Left cardiac atrium (tissue), 4 donors: ENCODE measurements around the gene CCDC13. TPM values are rescaled to one million over a fixed set of nuclear protein-coding genes. Genes with fewer than 3 reads are reported as not detected.

Experiments
- ATAC-seq, 2 donors: fragments of 200-7000 bp; cut with Tn5 transposase; one replicate each; pipeline ENCODE4 v1.9.1; 2020; ENCODE audit warnings: mild to moderate bottlenecking in 2 of 2, moderate library complexity in 2 of 2
- DNase-seq: peaks from one replicate; pipeline ENCODE4 v3.0.0-alpha.2; 2020
- intact Hi-C, 2 donors: fragments of 100-400 bp; cut with DNase I; formaldehyde crosslinking; loops; one replicate each; pipeline versions ENCODE4 v1.14.1 to v1.15.1; 2022 to 2023
- total RNA-seq, 2 donors: library from RNA; stranded (reverse); fragmentation: NEBNext Ultra II Directional; extraction: Animal tissue kit (Norgen Biotek cat#: 25700); gene quantifications; one replicate each; pipeline ENCODE4 v1.2.1, GENCODE V29; 2021
- donor health status: DM: no; HTN: yes; CAD: no.
- donor health status: DM: no; HTN: yes; CAD: no; lungs with severe emphysema.
- donor health status: DM: yes; HTN: yes; CAD: no.
- donor health status: Dilated cardiomyopathy.

CCDC13 gene
- total RNA-seq, 2 donors from 2014 or later = 1.0 TPM; not detected in 1

DNA sequence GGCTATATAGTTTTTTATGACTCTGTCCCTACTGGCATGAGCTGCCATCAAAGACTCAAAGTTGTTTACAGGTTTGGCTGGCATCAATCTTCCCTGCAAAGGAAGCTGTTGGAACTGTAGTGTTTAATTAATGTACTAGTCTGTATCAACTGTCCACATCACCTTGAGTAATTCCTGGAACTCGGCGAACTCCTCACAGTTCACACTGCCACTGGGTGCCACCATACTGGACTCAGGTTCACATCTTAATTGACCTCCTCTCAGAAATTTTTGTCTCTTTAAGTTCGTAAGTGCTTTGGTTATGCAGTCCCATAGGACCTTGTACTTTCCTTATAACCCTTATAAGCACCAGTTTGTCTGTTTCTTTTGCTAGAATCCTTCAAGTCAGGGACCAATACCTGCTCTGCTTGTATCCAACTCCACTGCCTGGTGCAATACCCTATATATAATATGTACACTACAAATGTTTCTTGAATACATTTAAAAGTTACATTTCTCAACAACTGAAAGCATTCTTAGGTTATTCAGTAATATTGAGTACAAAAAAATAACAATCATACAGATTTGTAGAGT, 28.1 kb upstream of the CCDC13 start:
- intact Hi-C loops = no loop called here
- DNase-seq (no peak), ATAC-seq (no peak)

DNA sequence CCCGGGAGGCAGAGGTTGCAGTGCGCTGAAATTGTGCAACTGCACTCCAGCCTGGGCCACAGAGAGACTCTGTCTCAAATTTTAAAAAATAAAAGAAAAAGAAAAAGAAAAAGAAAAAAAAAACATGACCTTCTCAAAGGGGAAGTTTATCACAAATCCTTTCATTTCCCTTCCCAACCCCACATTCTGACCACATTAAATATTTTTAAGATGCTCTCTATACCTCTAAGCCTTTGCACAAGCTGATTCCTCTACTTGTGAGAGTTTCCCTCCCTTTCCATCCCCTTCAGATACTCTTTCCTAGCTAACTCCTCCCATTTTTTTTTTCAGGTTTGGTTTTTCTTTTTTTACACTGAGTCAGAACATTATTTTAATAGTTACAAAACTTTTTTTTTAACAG, 27.2 kb upstream of the CCDC13 start:
- intact Hi-C loops = no loop called here
- no peak for ATAC-seq
- DNase-seq = no peak

DNA sequence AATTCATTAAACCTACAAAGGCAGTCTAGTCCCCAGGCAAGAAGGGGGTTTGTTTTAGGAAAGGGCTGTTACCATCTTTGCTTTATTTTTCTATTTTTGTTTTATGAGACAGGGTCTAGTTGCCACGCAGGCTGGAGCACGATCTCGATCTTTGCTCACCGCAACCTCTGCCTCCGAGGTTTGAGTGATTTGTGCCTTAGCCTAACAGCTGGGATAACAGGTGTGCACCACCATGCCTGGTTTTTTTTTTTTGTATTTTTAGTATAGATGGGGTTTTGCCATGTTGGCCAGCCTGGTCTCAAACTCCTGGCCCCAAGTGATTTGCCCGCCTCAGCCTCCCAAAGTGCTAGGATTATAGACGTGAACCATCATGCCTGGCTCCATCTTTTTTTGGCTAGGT, 26.3 kb upstream of the CCDC13 start:
- DNase-seq (no peak), ATAC-seq (no peak)
- intact Hi-C loops = no loop called here

DNA sequence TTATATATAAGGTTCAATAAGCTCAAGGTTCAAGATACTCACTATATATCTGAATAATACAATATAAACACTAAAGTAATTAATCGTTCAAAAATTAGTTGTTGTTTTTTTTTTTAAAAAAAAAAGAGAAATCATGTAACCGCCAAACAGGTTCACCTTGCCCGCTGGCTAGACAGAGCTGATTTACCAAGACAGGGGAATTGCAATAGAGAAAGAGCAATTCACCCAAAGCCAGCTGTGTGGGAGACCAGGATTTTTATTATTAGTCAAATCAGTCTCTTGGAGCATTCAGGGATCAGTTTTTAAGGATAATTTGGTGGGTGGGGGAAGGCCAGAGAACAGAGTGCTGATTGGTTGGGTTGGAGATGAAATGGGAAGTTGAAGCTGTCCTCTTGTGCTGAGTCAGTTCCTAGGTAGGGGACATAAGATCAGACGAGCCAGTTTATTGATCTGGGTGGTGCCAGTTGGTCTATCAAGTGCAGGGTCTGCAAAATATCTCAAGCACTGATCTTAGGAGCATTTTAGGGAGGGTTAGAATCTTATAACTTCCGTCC, 23.4 kb upstream of the CCDC13 start:
- intact Hi-C loops = no loop called here
- ATAC-seq = no peak

DNA sequence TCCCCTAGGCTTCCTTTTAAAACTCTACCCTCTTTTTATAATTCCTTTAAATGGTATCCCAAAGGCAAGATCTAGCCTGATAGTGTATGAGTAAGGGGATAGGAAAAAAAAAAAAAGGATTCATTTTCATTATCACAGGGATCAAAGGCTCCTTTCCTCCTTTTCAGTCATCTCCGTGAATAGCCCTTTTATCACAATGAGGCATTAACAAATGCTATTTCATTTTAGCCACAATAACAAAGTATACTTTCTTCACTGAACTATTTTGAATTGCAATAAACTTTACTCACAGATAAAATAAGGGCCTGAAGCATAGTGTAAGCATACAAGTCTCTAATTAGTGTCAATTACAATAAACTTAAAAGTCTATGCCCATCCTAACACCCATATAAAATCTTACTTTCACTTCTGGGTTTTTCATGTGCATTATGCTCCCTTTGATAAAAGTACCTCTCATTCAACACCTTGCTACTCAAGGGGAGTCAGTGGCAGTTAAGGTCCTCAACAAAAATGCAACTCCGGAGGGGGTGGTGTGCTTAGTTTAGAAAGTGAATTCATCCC, 22.6 kb upstream of the CCDC13 start:
- ATAC-seq (no peak), DNase-seq (no peak)
- intact Hi-C loops = no loop called here

More for the DNA sequence above, 23.4 kb upstream of the CCDC13 start:
- DNase-seq = no peak

DNA sequence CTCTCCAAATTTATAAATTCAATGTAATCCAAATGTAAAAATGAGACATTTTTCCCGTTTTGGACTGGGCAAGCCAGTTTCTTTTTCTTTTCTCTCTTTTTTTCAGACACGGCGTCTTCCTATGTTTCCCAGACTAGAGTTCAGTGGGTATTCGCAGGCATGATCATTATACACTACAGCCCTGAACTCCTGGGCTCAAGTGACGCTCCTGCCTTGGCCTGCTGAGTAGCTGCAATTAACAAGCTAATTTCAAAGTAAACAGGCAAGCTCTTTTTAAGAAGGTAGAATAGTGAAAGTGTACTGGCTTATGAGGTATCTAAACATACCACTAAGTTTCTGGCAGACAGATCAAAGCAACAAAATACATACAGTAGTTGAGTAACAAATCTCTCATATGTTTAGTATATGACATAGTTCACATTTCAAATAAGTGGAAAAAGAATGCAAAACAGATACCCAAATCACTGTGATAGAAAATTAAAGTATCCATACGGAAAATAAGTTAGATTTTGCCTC, 17.7 kb upstream of the CCDC13 start:
- no peak for ATAC-seq
- intact Hi-C loops = no loop called here

DNA sequence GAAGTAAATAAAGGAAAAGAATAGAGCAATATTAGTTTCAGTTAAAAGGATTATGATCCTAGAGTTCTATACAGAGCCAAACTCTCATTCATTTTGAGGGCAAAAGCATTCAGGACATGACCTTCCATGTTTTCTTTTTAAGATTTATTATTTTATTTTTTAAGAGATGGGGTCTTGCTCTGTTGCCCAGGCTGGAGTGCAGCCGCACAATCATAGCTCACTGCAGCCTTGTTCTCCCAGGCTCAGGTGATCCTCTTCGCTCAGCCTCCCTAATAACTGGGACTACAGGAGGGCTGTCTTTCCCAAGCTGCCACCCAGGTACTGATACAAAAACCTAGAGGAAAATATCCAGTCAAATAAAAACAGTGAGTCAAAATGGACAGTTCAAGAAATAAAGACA, 13.6 kb upstream of the CCDC13 start:
- DNase-seq (no peak), ATAC-seq (no peak)
- intact Hi-C loops = no loop called here

More for the DNA sequence above, 17.7 kb upstream of the CCDC13 start:
- no peak for DNase-seq

DNA sequence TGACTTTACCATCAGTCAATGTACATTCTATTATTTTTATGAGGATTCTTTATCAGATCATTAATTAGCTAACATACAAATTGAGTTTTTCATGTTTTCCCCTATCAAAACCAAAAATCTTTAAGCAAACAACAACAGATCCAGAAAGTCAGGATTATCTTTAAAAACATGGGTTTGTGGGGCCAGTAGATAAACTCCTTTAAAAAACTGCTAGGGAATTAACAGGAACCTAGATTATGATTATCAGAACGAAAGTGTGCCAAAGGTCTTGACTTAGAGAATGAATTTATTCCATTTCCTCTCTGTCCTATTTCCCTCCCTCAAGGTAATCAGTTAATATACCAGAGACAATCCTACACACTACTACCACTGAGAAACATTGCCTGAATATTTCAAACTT, 13.2 kb upstream of the CCDC13 start:
- no peak for ATAC-seq
- no peak for DNase-seq

DNA sequence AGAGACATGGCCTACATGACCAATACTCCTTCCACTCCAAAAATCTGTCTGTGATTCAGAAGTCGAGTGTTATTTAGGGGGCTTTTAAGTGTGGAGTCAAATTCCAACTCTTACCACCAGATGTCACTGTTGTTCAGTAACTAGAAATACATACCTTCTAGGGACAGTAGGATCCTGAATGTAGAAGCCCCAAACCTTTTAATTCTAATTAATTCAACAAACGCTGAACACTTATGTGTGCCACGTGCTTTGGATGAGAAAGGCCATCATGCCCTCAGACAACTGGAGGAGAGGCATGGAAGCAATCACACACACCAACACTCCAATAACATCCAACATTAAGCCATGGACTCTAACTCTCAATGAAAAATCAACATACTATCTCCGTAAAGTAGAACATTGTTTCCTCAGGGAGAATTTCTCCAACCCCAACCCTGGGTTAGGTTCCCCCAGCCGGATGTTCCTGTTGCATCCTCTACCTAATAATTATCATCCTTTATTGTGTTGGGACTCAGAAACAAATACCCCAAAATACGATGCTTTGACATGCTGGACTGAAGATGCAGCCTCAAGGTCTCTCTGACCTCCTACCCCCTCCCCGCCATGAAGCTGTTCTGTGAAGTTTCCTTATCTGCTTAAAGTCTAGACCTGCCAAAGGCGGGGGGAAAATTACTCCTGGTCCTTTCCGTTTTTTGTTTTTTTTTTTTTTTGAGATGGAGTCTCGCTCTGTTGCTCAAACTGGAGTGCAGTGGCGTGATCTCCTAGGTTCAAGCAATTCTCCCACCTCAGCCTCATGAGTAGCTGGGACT, 8.0 kb upstream of the CCDC13 start:
- DNase-seq = no peak
- intact Hi-C loops = loop anchor here (2.0 kb wide), 2 partner anchors 58 to 100 kb away; no protein-coding TSS in a partner anchor
- peak; percentile 71 to 76 for ATAC-seq

More for the DNA sequence above, 13.2 kb upstream of the CCDC13 start:
- intact Hi-C loops = no loop called here

DNA sequence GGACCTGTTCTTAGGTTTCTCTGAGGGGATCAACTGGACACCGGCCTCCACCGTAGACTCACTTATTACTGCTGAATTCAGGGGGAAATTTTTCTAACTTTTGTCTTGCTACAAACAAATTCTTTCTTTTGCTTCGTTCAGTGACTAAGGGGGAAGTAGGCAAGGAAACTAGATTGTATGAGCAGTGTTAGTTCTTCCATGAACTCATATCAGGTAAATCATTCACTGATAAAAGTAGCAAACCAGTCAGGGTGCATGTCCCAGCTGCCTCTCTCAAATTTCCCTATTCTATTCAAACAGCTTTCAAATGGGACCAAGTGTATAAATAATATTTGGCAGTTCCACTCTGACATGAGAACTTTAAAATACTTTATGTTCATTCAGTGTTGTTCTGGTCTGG, 7.3 kb upstream of the CCDC13 start:
- intact Hi-C loops = loop anchor here (2.0 kb wide), 2 partner anchors 58 to 100 kb away; no protein-coding TSS in a partner anchor
- DNase-seq = no peak
- no peak for ATAC-seq

DNA sequence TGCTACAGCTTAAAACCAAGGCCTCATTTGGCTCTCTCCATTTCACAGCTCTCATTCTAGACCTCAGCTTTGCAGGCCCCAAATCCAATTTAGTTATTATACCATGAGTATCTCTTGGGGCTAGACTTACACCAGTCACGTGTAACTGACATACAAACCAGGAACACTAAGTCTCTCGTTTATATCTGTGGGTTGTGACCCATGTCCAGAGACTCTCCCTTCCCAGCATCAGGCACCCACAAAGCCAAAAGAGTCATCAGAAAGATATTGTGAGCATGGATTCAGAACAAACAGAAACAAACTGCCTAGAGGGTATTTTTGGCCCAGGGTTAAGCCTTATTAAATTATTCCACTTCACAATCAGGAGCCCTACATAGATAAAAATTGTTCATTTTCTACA, 5.6 kb upstream of the CCDC13 start:
- ATAC-seq = peak in 1 of 2 donors; percentile 44
- intact Hi-C loops = no loop called here
- no peak for DNase-seq

DNA sequence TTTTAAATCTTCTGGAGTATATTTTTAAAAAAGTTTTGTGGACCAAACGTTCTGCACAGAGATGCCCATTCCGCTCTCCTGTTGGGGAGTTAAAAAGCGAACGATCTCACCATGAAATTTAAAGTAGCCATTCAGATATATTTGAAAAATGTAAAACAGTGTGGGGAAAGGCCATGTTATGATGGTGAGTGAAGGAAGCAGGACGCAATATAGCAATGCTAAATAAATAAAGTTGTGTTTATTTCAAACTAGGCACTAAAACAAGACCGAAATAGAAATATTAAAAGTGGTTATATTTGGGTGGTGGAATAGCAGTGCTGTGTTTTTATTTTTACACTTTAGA, 327 bp upstream of the CCDC13 start:
- intact Hi-C loops = no loop called here
- DNase-seq (no peak), ATAC-seq (peak in 1 of 2 donors; percentile 10)

DNA sequence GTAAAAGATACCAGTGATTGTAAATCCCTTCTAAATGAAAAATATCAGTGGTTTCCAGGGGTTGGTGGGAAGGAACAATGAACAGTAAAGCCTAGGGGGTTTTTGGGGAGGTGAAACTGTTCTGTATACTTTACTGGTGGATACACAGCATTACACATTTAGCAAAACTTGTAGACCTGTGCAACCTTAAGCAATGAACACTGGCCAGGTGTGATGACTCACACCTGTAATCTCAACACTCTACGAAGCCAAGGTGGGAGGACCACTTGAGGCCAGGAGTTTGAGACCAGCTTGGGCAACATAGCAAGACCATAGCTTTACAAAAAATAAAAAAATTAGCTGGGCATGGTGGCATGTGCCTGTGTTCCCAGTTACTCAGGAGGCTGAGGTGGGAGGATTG, 1.8 kb downstream of the CCDC13 start:
- DNase-seq (no peak), ATAC-seq (no peak)
- intact Hi-C loops = no loop called here

DNA sequence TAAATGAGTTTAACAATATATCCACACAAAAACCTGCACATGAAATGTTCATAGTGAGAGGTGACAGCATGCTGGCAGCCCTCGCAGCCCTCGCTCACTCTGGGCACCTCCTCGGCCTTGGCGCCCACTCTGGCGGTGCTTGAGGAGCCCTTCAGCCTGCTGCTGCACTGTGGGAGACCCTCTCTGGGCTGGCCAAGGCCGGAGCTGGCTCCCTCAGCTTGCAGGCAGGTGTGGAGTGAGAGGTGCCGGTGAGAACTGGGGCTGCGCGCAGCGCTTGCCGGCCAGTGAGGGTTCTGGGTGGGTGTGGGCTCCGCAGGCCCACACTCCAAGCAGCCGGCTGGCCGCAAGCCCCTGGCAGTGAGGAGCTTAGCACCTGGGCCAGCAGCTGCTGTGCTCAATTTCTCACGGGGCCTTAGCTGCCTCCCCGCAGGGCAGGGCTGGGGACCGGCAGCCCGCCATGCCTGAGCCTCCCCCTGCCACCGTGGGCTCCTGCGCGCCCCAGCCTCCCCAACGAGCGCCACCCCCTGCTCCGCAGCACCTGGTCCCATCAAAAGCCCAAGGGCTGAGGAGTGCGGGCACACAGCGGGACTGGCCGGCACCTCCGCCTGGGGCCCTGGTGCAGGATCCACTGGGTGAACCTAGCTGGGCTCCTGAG, 3.4 kb downstream of the CCDC13 start:
- ATAC-seq (no peak), DNase-seq (no peak)
- intact Hi-C loops = no loop called here

DNA sequence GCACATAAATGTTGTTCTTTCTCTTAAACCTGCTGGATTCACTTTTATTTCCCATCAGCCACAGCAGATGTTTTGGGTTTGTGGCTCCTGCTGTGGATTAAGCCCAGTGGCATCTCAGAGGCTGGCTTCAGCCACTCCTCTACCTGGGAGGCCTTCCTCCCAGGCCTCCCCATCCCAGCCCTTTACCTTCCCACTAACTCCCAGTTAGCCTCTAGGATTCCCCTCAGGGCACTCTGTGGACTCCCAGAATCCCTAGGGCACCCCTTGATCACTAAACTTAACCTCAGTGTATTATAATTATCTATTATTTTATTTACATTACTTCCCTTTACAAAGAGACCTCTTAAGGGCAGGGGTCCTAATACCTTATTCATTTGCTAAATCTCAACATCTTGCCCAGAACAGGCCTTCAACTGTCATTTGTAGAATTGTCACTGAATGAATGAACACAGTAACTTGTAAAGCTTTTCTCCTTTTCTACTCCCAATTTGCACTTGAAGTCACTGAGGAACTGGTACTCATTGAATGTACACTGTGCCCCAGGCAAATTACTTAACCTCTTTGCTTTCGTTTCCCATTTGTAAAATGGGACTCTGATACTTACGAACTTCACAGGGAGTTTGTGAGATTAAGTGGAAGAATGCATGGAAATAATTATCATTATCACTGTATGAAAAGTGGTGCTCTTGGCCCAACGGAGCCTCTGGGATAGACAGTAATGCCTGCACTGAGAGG, 8.3 kb downstream of the CCDC13 start:
- DNase-seq (no peak), ATAC-seq (no peak)
- intact Hi-C loops = no loop called here

DNA sequence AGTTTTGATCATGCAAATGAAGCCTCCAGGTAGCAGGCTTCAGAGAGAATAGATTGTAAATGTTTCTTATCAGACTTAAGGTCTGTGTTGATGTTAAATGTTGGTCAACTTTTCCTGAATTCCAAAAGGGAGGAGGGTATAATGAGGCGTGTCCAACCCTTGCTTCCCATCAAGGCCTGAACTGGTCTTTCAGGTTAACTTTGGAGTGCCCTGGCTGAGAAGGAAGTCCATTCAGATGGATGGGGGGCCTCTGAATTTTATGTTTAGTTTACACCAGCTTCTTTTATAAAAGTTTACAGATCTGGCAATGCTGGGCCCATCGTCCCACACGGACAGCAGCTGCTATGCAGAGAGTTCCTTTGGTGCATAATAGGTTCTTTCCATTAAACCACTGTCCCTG, 8.9 kb downstream of the CCDC13 start:
- no peak for DNase-seq
- intact Hi-C loops = no loop called here
- ATAC-seq = no peak

DNA sequence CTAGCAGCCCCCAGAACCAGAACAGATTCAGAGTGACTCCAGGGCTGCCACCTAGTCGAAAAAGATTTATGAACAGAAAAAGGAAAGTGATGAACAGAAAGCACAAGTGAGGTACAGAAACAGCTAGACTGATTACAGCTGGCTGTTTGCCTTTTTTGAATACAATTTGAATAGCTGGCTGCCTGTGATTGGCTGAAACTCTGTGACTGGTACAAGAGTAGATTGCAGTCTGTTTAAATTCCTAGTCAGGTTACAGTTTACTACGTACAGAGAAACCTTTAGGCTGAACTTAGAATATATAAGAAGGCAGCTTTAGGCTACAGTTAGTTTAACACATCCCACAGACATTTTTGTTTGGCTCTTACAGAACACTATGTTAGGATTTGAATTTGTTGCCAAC, 10.0 kb downstream of the CCDC13 start:
- peak in 1 of 2 donors; percentile 48 for ATAC-seq
- intact Hi-C loops = no loop called here
- no peak for DNase-seq

DNA sequence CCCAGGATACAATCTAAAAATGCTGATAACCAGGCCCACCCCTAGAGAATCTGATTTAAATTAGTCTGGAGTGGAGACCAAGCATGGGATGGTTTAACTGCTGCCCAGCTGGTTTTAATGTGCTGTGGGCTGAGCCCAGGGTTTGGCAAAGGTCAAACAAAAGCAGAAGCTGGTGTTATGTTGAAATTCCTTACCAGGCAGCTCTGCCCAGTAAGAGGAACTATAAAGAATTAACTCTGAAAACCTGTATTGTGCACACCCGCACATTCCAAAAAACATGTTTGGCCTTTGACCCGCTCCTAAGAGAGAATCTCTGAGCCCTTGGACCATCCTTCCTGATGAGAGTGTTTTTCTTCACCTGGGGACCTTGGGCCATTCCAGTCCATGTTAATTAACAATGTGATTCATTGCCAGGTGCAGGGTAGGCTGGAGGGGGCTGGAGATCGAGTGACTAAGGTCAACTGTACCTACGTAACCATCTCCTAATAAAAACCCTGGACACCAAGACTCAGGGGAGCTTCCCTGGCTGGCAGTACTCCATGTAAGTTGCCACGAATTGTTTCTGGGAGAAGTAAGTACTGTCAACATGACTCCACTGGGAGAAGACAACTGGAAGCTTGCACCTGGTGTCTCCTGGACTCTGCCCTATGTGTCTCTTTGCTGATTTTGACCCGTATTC, 10.9 kb downstream of the CCDC13 start:
- DNase-seq (no peak), ATAC-seq (peak; percentile 75)
- intact Hi-C loops = no loop called here
